Measurements from ENCODE around the gene TRIP11. TPM values are rescaled to one million over a fixed set of nuclear protein-coding genes. Genes with fewer than 3 reads are reported as not detected.

Gene TRIP11
- total RNA-seq, 1 experiment from 2014 or later: 37.4 TPM

DNA sequence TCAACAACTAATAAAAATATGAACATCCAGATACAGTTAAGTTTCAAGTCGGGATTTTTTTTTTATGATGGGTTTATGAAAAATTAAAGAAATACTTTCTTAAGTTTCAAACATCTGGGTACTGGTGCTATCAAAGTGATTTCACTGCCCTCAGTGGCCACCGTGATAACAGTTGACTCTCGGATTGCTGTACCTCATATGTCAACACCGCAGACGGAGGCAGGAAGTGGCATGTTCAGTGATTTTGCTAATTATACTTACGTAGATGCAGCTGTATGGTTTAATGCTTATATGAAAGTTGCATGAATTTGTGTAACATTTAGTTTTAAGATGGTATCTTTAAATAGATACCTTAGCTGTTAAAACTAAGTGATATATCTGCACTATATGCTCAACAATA, 71.6 kb downstream of the TRIP11 start:
- H3K9me3 ChIP-seq (ENCODE audit: control insufficient read depth in 1 of 2, insufficient read depth in 1 of 2, low read depth in 1 of 2, low read length in 2 of 2): no peaks in the 10 kb centered on the region
- ChIA-PET CTCF (no interaction called here), RAD21 (ENCODE audit: low non-redundant PET in 1 of 2, low total read pairs in 2 of 2, uncharacterized antibody in 2 of 2, unreplicated experiment in 2 of 2) (no interaction called here), POLR2A (no interaction called here)
- H3K9ac ChIP-seq (ENCODE audit: low read length): no peak overlapping the region
- BruUV-seq (replicated peaks): no TSS peak
- peaks cover 0 to 13% of the 10 kb centered on the region in 2 experiments; a peak in 1 of 4 replicates for H3K36me3 ChIP-seq (ENCODE audit: control insufficient read depth in 1 of 2, insufficient read depth in 2 of 2, low read length in 2 of 2)
- no peak overlapping the region for H3K4me2 ChIP-seq (ENCODE audit: low read length)
- H3K9me2 ChIP-seq (ENCODE audit: insufficient read depth): no peaks in the 10 kb centered on the region
- H3K27me3 ChIP-seq (ENCODE audit: insufficient read depth, low read length): no peaks in the 10 kb centered on the region
- intact Hi-C loops (cut with micrococcal nuclease): no loop called here
- no peak overlapping the region for H2AFZ ChIP-seq (ENCODE audit: low read depth, low read length, poor library complexity, severe bottlenecking)
- no peaks in the 10 kb centered on the region for H3K79me2 ChIP-seq (ENCODE audit: insufficient read depth, low read length)
- H4K20me1 ChIP-seq (ENCODE audit: insufficient read depth): no peaks in the 10 kb centered on the region
- ATAC-seq (no peak), DNase-seq (ENCODE audit: low read depth, low spot score) (no peak)
- H3K27ac ChIP-seq (ENCODE audit: low read depth, low read length): no peak overlapping the region
- no peaks in the 10 kb centered on the region for H3K4me1 ChIP-seq (ENCODE audit: control insufficient read depth in 1 of 2, insufficient read depth in 2 of 2, low read length in 2 of 2)
- TF ChIP-seq POLR2AphosphoS5 (IDR thresholded peaks at IDR 0.05; ENCODE audit: low read depth, low read length) (no peak), YY1 (IDR thresholded peaks at IDR 0.05; ENCODE audit: extremely low read depth, insufficient replicate concordance, low read depth, low read length) (no peak), ELF1 (IDR thresholded peaks at IDR 0.05; ENCODE audit: borderline replicate concordance, low read depth) (no peak)
- TF ChIP-seq, protein P1, sequence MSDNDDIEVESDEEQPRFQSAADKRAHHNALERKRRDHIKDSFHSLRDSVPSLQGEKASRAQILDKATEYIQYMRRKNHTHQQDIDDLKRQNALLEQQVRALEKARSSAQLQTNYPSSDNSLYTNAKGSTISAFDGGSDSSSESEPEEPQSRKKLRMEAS (IDR thresholded peaks at IDR 0.05): no peak
- H3K4me3 ChIP-seq (replicated peaks in 1 of 2; ENCODE audit: low read depth in 1 of 2, low read length in 2 of 2): no peak overlapping the region

DNA sequence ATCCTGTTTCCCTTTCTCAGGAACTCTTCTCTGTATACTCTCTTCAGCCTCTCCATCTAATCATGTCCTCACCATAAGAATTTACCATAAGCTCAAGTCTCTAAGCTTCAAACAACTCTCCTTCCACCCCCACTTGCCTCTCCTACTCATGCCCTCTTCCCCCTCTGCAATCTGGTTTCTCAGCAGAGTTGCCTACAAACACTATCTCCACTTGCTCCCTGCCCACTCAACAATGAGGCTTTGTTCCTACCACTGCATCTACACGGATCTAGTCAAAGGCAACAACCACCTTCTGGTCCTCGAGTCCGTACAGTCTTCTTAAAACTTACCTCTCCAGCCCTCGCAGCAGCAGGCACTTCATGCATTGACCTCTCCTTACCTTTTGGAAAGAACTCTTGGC, 75.1 kb downstream of the TRIP11 start:
- Histone ChIP-seq H3K27ac (ENCODE audit: low read depth, low read length) (no peak overlapping the region), H3K9me3 (ENCODE audit: control insufficient read depth in 1 of 2, insufficient read depth in 1 of 2, low read depth in 1 of 2, low read length in 2 of 2) (no peaks in the 10 kb centered on the region), H3K4me3 (replicated peaks in 1 of 2; ENCODE audit: low read depth in 1 of 2, low read length in 2 of 2) (no peak overlapping the region), H3K27me3 (ENCODE audit: insufficient read depth, low read length) (no peaks in the 10 kb centered on the region), H3K9ac (ENCODE audit: low read length) (no peak overlapping the region), H3K4me1 (ENCODE audit: control insufficient read depth in 1 of 2, insufficient read depth in 2 of 2, low read length in 2 of 2) (no peaks in the 10 kb centered on the region), H3K9me2 (ENCODE audit: insufficient read depth) (no peaks in the 10 kb centered on the region), H2AFZ (ENCODE audit: low read depth, low read length, poor library complexity, severe bottlenecking) (no peak overlapping the region), H3K36me3 (ENCODE audit: control insufficient read depth in 1 of 2, insufficient read depth in 2 of 2, low read length in 2 of 2) (peaks cover 0 to 10% of the 10 kb centered on the region in 2 experiments; a peak in 1 of 4 replicates), H4K20me1 (ENCODE audit: insufficient read depth) (no peaks in the 10 kb centered on the region), H3K4me2 (ENCODE audit: low read length) (no peak overlapping the region), H3K79me2 (ENCODE audit: insufficient read depth, low read length) (no peaks in the 10 kb centered on the region)
- intact Hi-C loops (cut with micrococcal nuclease): no loop called here
- ChIA-PET POLR2A (no interaction called here), CTCF (no interaction called here), RAD21 (ENCODE audit: low non-redundant PET in 1 of 2, low total read pairs in 2 of 2, uncharacterized antibody in 2 of 2, unreplicated experiment in 2 of 2) (no interaction called here)
- DNase-seq (ENCODE audit: low read depth, low spot score) (no peak), ATAC-seq (no peak)
- no peak for TF ChIP-seq ATF3 (IDR thresholded peaks at IDR 0.05)
- no TSS peak for BruUV-seq (replicated peaks)

All from HCT116 (cell line).